H9 (cell line): ENCODE results near the gene SS18L1. TPM values are rescaled to one million over a fixed set of nuclear protein-coding genes. Genes with fewer than 3 reads are reported as not detected.

Source experiments
- DNase-seq: peaks from one replicate; pipeline ENCODE4 v3.0.0-alpha.2; 2017
- H2AFZ ChIP-seq: one replicate; pipeline ENCODE4 v1.6.1; 2013; ENCODE audit warnings: mild to moderate bottlenecking, low read length, control low read depth, moderate library complexity
- H2AK5ac ChIP-seq: 2 replicates; pipeline ENCODE4 v1.6.1; 2013; ENCODE audit warnings: low read length, control low read depth, mixed read lengths; ENCODE audit not compliant: insufficient read length
- H2BK120ac ChIP-seq: one replicate; pipeline ENCODE4 v1.6.1; 2013; ENCODE audit warnings: low read depth, mild to moderate bottlenecking, low read length, control low read depth, inconsistent platforms; ENCODE audit not compliant: poor library complexity, severe bottlenecking
- H2BK12ac ChIP-seq: 2 replicates; pipeline ENCODE4 v1.6.1; 2013; ENCODE audit warnings: low read length, control low read depth, mixed read lengths, low read depth; ENCODE audit not compliant: insufficient read length
- H2BK15ac ChIP-seq: 2 replicates; pipeline ENCODE4 v1.6.1; 2013; ENCODE audit warnings: low read depth, low read length, control low read depth
- H2BK20ac ChIP-seq: one replicate; pipeline ENCODE4 v1.6.1; 2013; ENCODE audit warnings: low read depth, mild to moderate bottlenecking, low read length, control low read depth, inconsistent platforms; ENCODE audit not compliant: poor library complexity, severe bottlenecking
- H2BK5ac ChIP-seq: 2 replicates; pipeline ENCODE4 v1.6.1; 2013; ENCODE audit warnings: low read length, control low read depth, mixed read lengths; ENCODE audit not compliant: insufficient read length
- H3K14ac ChIP-seq: 2 replicates; pipeline ENCODE4 v1.6.1; 2013; ENCODE audit warnings: low read length, control low read depth; ENCODE audit not compliant: insufficient read depth
- H3K18ac ChIP-seq: 2 replicates; pipeline ENCODE4 v1.6.1; 2013; ENCODE audit warnings: low read depth, mild to moderate bottlenecking, mixed read lengths, low read length, control low read depth; ENCODE audit not compliant: insufficient read length
- H3K23ac ChIP-seq: 2 replicates; pipeline ENCODE4 v1.6.1; 2013; ENCODE audit warnings: low read length, control low read depth, mixed read lengths, low read depth; ENCODE audit not compliant: insufficient read length
- H3K23me2 ChIP-seq: 2 replicates; pipeline ENCODE4 v1.6.1; 2013; ENCODE audit warnings: low read depth, mild to moderate bottlenecking, mixed read lengths, low read length, control low read depth; ENCODE audit not compliant: insufficient read length, poor library complexity, severe bottlenecking
- H3K27ac ChIP-seq: 2 replicates; pipeline ENCODE4 v1.5.1; 2013; ENCODE audit warnings: low read length, control low read depth, mixed read lengths, low read depth; ENCODE audit not compliant: insufficient read length
- H3K27me3 ChIP-seq: 2 replicates; pipeline ENCODE4 v1.6.1; 2013; ENCODE audit warnings: low read length, control low read depth, inconsistent platforms; ENCODE audit not compliant: insufficient read depth
- H3K4ac ChIP-seq: 2 replicates; pipeline ENCODE4 v1.6.1; 2013; ENCODE audit warnings: low read depth, mild to moderate bottlenecking, control low read depth, inconsistent platforms, low read length, moderate library complexity
- H3K4me1 ChIP-seq: 2 replicates; pipeline ENCODE4 v1.6.1; 2013; ENCODE audit warnings: low read length, control low read depth, inconsistent platforms; ENCODE audit not compliant: insufficient read depth
- H3K4me2 ChIP-seq: 2 replicates; pipeline ENCODE4 v1.6.1; 2013; ENCODE audit warnings: low read length, control low read depth, mixed read lengths; ENCODE audit not compliant: insufficient read length, insufficient read depth
- H3K56ac ChIP-seq: 2 replicates; pipeline ENCODE4 v1.6.1; 2013; ENCODE audit warnings: low read depth, mild to moderate bottlenecking, mixed read lengths, low read length, control low read depth; ENCODE audit not compliant: insufficient read length
- H3K79me1 ChIP-seq: 2 replicates; pipeline ENCODE4 v1.6.1; 2013; ENCODE audit warnings: low read depth, mild to moderate bottlenecking, moderate library complexity, low read length, control low read depth, inconsistent platforms; ENCODE audit not compliant: insufficient read depth, poor library complexity, severe bottlenecking
- H3K79me2 ChIP-seq: 2 replicates; pipeline ENCODE4 v1.6.1; 2013; ENCODE audit warnings: low read length, control low read depth, inconsistent platforms; ENCODE audit not compliant: insufficient read depth
- H3K9ac ChIP-seq: 2 replicates; pipeline ENCODE4 v1.6.1; 2013; ENCODE audit warnings: low read length, control low read depth, mixed read lengths; ENCODE audit not compliant: insufficient read length; ENCODE audit errors: extremely low read depth
- H3K9me3 ChIP-seq: one replicate; pipeline ENCODE4 v1.6.1; 2013; ENCODE audit warnings: low read depth, low read length, inconsistent platforms; ENCODE audit not compliant: control insufficient read depth
- H3T11ph ChIP-seq: one replicate; pipeline ENCODE4 v1.6.1; 2013; ENCODE audit warnings: mild to moderate bottlenecking, low read length, control low read depth, inconsistent platforms
- H4K20me1 ChIP-seq: one replicate; pipeline ENCODE4 v1.6.1; 2013; ENCODE audit not compliant: control insufficient read depth, insufficient read length, insufficient read depth
- H4K5ac ChIP-seq: 2 replicates; pipeline ENCODE4 v1.6.1; 2013; ENCODE audit warnings: low read depth, mild to moderate bottlenecking, mixed read lengths, low read length, control low read depth; ENCODE audit not compliant: insufficient read length
- H4K8ac ChIP-seq: replicated peaks from 2 replicates; pipeline ENCODE4 v1.6.1; 2013; ENCODE audit warnings: low read length, control low read depth, mixed read lengths, low read depth; ENCODE audit not compliant: insufficient read length
- H4K91ac ChIP-seq: 2 replicates; pipeline ENCODE4 v1.6.1; 2013; ENCODE audit warnings: low read depth, mild to moderate bottlenecking, moderate library complexity, mixed read lengths, low read length, control low read depth; ENCODE audit not compliant: insufficient read length
- H3K27ac Mint-ChIP-seq, 3 experiments: 2 replicates in 2 of 3; 3 replicates in 1 of 3; pipeline ENCODE4 v1.8.0; 2020 to 2021; ENCODE audit warnings: mixed read lengths in 3 of 3, mild to moderate bottlenecking in 1 of 3, moderate library complexity in 1 of 3
- H3K27me3 Mint-ChIP-seq: 2 replicates; pipeline ENCODE4 v1.8.0; 2021; ENCODE audit warnings: low read depth, mild to moderate bottlenecking, moderate library complexity, mixed read lengths
- H3K36me3 Mint-ChIP-seq, 3 experiments: 2 replicates in 2 of 3; 3 replicates in 1 of 3; pipeline ENCODE4 v1.8.0; 2020 to 2021; ENCODE audit warnings: low read depth in 3 of 3, mixed read lengths in 3 of 3; ENCODE audit not compliant: insufficient read depth in 1 of 3
- H3K4me1 Mint-ChIP-seq, 2 experiments: 2 replicates each; pipeline ENCODE4 v1.8.0; 2020; ENCODE audit warnings: mixed read lengths in 2 of 2
- H3K4me3 Mint-ChIP-seq, 2 experiments: 2 replicates in 1 of 2; 3 replicates in 1 of 2; pipeline ENCODE4 v1.8.0; 2020 to 2021; ENCODE audit warnings: mild to moderate bottlenecking in 2 of 2, mixed read lengths in 2 of 2, moderate library complexity in 1 of 2
- H3K9me3 Mint-ChIP-seq, 2 experiments: 2 replicates in 1 of 2; 3 replicates in 1 of 2; pipeline ENCODE4 v1.8.0; 2020; ENCODE audit warnings: mild to moderate bottlenecking in 2 of 2, mixed read lengths in 2 of 2, moderate library complexity in 1 of 2
- WGBS: extraction: QIAGEN DNeasy Blood & Tissue Kit; methylation state at CpG from one replicate; pipeline ENCODE4 v1.1.7; 2013; ENCODE audit warnings: missing lambda C conversion rate, low lambda C conversion rate, mixed read lengths; ENCODE audit not compliant: insufficient read length; ENCODE audit errors: extremely low coverage; 5-methylcytosine and 5-hydroxymethylcytosine counted together
- total RNA-seq: library from RNA; stranded (reverse); gene quantifications from 2 replicates; pipeline ENCODE4 v1.2.1, GENCODE V29; 2021
- TF ChIP-seq, protein P1 (sequence below): fragments of 200-600 bp; sonication (generic); conservative IDR thresholded peaks from 3 replicates; pipeline ENCODE4 v1.8.0; 2021; ENCODE audit warnings: antibody characterized with exemption, mild to moderate bottlenecking

The SS18L1 gene
- total RNA-seq, 1 experiment from 2014 or later: 22.2 TPM

DNA sequence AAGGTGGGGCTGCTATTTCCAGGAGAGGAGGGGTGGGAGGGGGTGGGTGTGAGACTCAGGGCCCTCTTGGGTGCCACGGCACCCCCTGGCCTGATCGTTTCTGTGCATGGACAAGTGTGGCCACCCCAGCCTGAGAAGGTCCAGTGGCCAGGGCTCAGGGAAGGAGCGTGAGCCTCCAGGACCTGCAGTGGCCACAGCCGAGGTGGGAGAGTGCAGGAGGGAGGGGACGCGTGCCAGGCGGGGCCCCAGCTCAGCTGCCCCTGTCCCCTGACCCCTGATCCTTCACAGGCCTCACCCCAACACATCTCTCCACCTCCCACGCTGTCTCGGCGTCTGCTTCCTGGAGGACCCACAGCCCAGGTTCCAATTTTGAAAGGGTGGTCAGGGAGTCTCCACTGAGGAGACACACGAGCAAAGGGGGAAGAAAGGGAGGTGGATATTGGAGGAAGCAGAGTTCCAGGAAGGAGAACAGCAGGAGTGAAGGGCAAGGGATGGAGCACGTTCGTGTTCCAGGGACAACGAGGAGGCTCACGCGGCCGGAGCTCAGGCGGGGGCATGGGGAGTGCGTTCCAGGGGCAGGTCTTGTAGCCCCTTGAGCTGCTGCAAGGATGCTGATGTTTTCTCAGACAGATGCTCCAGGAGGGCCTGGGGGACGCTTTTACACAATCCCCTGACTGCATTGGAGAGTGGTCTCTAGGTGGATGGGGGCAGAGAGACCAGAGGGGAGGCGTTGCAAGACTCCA is 80.7 kb downstream of the SS18L1 start:
- no peak overlapping the region for H4K5ac ChIP-seq
- no peak overlapping the region for H2AK5ac ChIP-seq
- no peak overlapping the region for H3K56ac ChIP-seq
- no peaks in the 10 kb centered on the region for H3K9me3 ChIP-seq
- no peak overlapping the region for H2BK15ac ChIP-seq
- no peak overlapping the region for H2BK20ac ChIP-seq
- no peak for DNase-seq
- no peak overlapping the region for H3K4ac ChIP-seq
- no peak overlapping the region for H3K14ac ChIP-seq
- no peak overlapping the region for H3K23ac ChIP-seq
- H2AFZ ChIP-seq: no peak overlapping the region
- H2BK5ac ChIP-seq: no peak overlapping the region
- H3K18ac ChIP-seq: no peak overlapping the region
- H3K9me3 Mint-ChIP-seq: no peaks in the 10 kb centered on the region
- no peak overlapping the region for H3T11ph ChIP-seq
- peaks cover 10% of the 10 kb centered on the region for H3K23me2 ChIP-seq
- peaks cover 16% of the 10 kb centered on the region; the same call in 1 of the 2 replicates for H3K27me3 ChIP-seq
- H4K8ac ChIP-seq: no peak overlapping the region
- peaks cover 63% of the 10 kb centered on the region for H3K27me3 Mint-ChIP-seq
- no peak overlapping the region; a peak in 1 of 7 replicates for H3K27ac Mint-ChIP-seq
- H3K79me2 ChIP-seq: no peaks in the 10 kb centered on the region
- no peak overlapping the region for H2BK12ac ChIP-seq
- H3K9ac ChIP-seq: no peak overlapping the region
- H3K4me1 ChIP-seq: no peaks in the 10 kb centered on the region; the same call in 1 of the 2 replicates
- no peak overlapping the region for H2BK120ac ChIP-seq
- no peaks in the 10 kb centered on the region for H3K36me3 Mint-ChIP-seq
- no peak overlapping the region for H3K4me2 ChIP-seq
- no peak overlapping the region for H3K4me3 Mint-ChIP-seq
- no peaks in the 10 kb centered on the region for H4K20me1 ChIP-seq
- H3K79me1 ChIP-seq: no peaks in the 10 kb centered on the region
- peaks cover 9 to 14% of the 10 kb centered on the region in 2 experiments for H3K4me1 Mint-ChIP-seq
- H4K91ac ChIP-seq: no peak overlapping the region
- H3K27ac ChIP-seq: no peak overlapping the region
- TF ChIP-seq, protein P1, sequence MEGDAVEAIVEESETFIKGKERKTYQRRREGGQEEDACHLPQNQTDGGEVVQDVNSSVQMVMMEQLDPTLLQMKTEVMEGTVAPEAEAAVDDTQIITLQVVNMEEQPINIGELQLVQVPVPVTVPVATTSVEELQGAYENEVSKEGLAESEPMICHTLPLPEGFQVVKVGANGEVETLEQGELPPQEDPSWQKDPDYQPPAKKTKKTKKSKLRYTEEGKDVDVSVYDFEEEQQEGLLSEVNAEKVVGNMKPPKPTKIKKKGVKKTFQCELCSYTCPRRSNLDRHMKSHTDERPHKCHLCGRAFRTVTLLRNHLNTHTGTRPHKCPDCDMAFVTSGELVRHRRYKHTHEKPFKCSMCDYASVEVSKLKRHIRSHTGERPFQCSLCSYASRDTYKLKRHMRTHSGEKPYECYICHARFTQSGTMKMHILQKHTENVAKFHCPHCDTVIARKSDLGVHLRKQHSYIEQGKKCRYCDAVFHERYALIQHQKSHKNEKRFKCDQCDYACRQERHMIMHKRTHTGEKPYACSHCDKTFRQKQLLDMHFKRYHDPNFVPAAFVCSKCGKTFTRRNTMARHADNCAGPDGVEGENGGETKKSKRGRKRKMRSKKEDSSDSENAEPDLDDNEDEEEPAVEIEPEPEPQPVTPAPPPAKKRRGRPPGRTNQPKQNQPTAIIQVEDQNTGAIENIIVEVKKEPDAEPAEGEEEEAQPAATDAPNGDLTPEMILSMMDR: no peak
- WGBS: no CpG with 5 or more reads among the region's 21 CpGs
